ENCODE results near the gene RCAN3. TPM values are rescaled to one million over a fixed set of nuclear protein-coding genes. Genes with fewer than 3 reads are reported as not detected.

Gene RCAN3
- total and polyA plus RNA-seq, 2 of the 13 experiments (the other 11 are each of a cell fraction or from before 2014, with no cell fraction given): 12.2 to 13.3 TPM

DNA sequence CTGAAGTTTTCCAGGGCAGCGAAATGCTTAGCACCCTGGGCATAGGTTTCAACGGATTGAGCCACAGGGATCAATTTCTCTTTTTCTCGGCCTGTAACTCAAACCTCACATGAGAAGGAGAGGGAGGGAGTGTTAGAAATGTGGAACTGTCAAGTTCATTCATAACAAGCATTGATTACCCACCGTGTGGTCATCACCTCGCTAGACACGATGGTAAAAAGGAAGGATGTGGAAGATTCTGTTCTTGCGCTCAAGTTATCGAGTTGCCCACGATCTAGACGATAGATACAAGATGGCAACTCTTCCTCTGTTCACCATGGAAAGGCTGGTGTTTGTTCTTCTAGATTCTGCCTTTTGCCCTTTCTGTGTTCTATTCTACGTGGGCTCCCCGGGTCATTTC lies 4.0 kb upstream of the RCAN3 start:
- Histone ChIP-seq H3K4me1 (ENCODE audit: insufficient read depth, low read length) (peaks cover 27% of the 10 kb centered on the region), H3K4me2 (ENCODE audit: low read depth, low read length) (no peak overlapping the region), H4K20me1 (ENCODE audit: insufficient read depth, low read length) (no peaks in the 10 kb centered on the region), H3K27ac (ENCODE audit: extremely low read length, insufficient read depth, low read length) (no peak overlapping the region), H2AFZ (ENCODE audit: low read length) (no peak overlapping the region), H3K79me2 (ENCODE audit: insufficient read depth, low read length) (peaks cover 2% of the 10 kb centered on the region), H3K9me3 (ENCODE audit: low read length) (no peaks in the 10 kb centered on the region), H3K9ac (ENCODE audit: insufficient read depth, low read depth, low read length) (no peak overlapping the region), H3K36me3 (replicated peaks in 1 of 2; ENCODE audit: control insufficient read depth in 1 of 2, insufficient read depth in 2 of 2, low read length in 2 of 2) (no peaks in the 10 kb centered on the region), H3K27me3 (ENCODE audit: control insufficient read depth in 1 of 2, insufficient read depth in 2 of 2, low read length in 2 of 2) (no peaks in the 10 kb centered on the region; a peak in 1 of 5 replicates), H3K4me3 (replicated peaks in 1 of 3; ENCODE audit: insufficient read depth in 1 of 3, low read depth in 2 of 3, low read length in 3 of 3) (no peak overlapping the region)
- DNase-seq (ENCODE audit: low spot score) (no peak), FAIRE-seq (no peak), ATAC-seq (no peak)
- intact Hi-C loops (cut with micrococcal nuclease; ENCODE audit: unreplicated experiment): no loop called here
- 34% methylated on average over 12 of the region's 12 CpGs for WGBS (ENCODE audit: low lambda C conversion rate)
- POLR2A ChIA-PET: no interaction called here
- CTCF ChIA-PET (ENCODE audit: low intra/inter-chr PET ratio, low total read pairs): no interaction called here
- in situ Hi-C loops (cut with HindIII; ENCODE audit: extremely low pct_ligation_motif_present, low pct_unique_long_range_greater_than_20kb): no loop called here
- TF ChIP-seq TOE1 (CRISPR knock-in tag; IDR thresholded peaks at IDR 0.05) (no peak), ATM (IDR thresholded peaks at IDR 0.05; ENCODE audit: borderline replicate concordance) (no peak), ZNF431 (CRISPR knock-in tag; IDR thresholded peaks at IDR 0.05; ENCODE audit: borderline replicate concordance, low read depth) (no peak), REPIN1 (CRISPR knock-in tag; IDR thresholded peaks at IDR 0.05; ENCODE audit: borderline replicate concordance, low read depth) (no peak), NFE2L2 (IDR thresholded peaks at IDR 0.05; ENCODE audit: low read length) (no peak), NBN (conservative IDR thresholded peaks at IDR 0.05) (no peak), ZNF382 (CRISPR knock-in tag; IDR thresholded peaks at IDR 0.05; ENCODE audit: borderline replicate concordance) (no peak), ZNF546 (CRISPR knock-in tag; conservative IDR thresholded peaks at IDR 0.05) (no peak), ZNF138 (CRISPR knock-in tag; IDR thresholded peaks at IDR 0.05; ENCODE audit: low read depth) (no peak), ZNF615 (CRISPR knock-in tag; IDR thresholded peaks at IDR 0.05; ENCODE audit: borderline replicate concordance) (no peak), FOXA3 (CRISPR knock-in tag; IDR thresholded peaks at IDR 0.05) (no peak), MAF1 (CRISPR knock-in tag; IDR thresholded peaks at IDR 0.05; ENCODE audit: borderline replicate concordance) (no peak), TBL1XR1 (IDR thresholded peaks at IDR 0.05; ENCODE audit: borderline replicate concordance, low read length, partially characterized antibody) (no peak), YY1 (IDR thresholded peaks at IDR 0.05; ENCODE audit: insufficient read depth, insufficient replicate concordance, low read depth, low read length) (no peak), ZNF30 (CRISPR knock-in tag; IDR thresholded peaks at IDR 0.05) (no peak), THAP9 (CRISPR knock-in tag; IDR thresholded peaks at IDR 0.05; ENCODE audit: borderline replicate concordance) (no peak), ZNF101 (CRISPR knock-in tag; IDR thresholded peaks at IDR 0.05; ENCODE audit: borderline replicate concordance, low read depth) (no peak)
- TF ChIP-seq, protein P1, sequence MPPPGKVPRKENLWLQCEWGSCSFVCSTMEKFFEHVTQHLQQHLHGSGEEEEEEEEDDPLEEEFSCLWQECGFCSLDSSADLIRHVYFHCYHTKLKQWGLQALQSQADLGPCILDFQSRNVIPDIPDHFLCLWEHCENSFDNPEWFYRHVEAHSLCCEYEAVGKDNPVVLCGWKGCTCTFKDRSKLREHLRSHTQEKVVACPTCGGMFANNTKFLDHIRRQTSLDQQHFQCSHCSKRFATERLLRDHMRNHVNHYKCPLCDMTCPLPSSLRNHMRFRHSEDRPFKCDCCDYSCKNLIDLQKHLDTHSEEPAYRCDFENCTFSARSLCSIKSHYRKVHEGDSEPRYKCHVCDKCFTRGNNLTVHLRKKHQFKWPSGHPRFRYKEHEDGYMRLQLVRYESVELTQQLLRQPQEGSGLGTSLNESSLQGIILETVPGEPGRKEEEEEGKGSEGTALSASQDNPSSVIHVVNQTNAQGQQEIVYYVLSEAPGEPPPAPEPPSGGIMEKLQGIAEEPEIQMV (CRISPR knock-in tag; IDR thresholded peaks at IDR 0.05; ENCODE audit: low read depth): no peak
- TF ChIP-seq, protein P2, sequence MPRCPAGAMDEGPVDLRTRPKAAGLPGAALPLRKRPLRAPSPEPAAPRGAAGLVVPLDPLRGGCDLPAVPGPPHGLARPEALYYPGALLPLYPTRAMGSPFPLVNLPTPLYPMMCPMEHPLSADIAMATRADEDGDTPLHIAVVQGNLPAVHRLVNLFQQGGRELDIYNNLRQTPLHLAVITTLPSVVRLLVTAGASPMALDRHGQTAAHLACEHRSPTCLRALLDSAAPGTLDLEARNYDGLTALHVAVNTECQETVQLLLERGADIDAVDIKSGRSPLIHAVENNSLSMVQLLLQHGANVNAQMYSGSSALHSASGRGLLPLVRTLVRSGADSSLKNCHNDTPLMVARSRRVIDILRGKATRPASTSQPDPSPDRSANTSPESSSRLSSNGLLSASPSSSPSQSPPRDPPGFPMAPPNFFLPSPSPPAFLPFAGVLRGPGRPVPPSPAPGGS (CRISPR knock-in tag; IDR thresholded peaks at IDR 0.05): no peak
- TF ChIP-seq, protein P3, sequence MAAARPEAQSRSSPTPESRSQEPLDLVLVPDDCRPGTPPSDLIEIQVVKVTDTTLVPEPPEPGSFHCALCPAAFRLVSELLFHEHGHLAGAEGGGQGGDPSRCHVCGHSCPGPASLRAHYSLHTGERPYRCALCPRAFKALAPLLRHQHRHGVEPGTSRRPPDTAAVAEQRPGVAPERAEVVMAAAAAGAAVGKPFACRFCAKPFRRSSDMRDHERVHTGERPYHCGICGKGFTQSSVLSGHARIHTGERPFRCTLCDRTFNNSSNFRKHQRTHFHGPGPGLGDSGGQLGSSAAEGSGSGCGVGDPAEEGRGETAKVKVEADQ (CRISPR knock-in tag; IDR thresholded peaks at IDR 0.05; ENCODE audit: borderline replicate concordance): no peak
- no TSS peak for BruUV-seq (replicated peaks)

Data from HepG2 (cell line).